HepG2 (cell line): Measurements from ENCODE around the gene ZFAND4.
"Not testable (repeated sequence)": the region's sequence is repeated elsewhere in the genome, so short reads cannot be mapped to it uniquely, and the experiment has no call there.

ENCODE experiments used
- ERF ChIP-seq: IDR thresholded peaks from 2 replicates; pipeline ENCODE4 v1.6.1; 2018; ENCODE audit warnings: missing biosample characterization, missing genetic modification reagents
- FOXC1 ChIP-seq: sonication (generic); formaldehyde crosslinking; IDR thresholded peaks from 2 replicates; pipeline ENCODE4 v1.8.0; 2022; ENCODE audit warnings: mild to moderate bottlenecking, missing genetic modification reagents, borderline replicate concordance
- FOXM1 ChIP-seq: sonication (generic); formaldehyde crosslinking; IDR thresholded peaks from 2 replicates; pipeline ENCODE4 v1.5.0; 2020; ENCODE audit warnings: missing genetic modification reagents
- JUNB ChIP-seq: sonication (generic); formaldehyde crosslinking; IDR thresholded peaks from 2 replicates; pipeline ENCODE4 v1.8.0; 2022; ENCODE audit warnings: missing genetic modification reagents, mild to moderate bottlenecking, borderline replicate concordance
- NR2F2 ChIP-seq: IDR thresholded peaks from 2 replicates; pipeline ENCODE4 v1.6.1; 2012; ENCODE audit warnings: low read depth, inconsistent platforms, borderline replicate concordance
- NR2F6 ChIP-seq, 2 experiments: IDR thresholded peaks; 2 replicates each; pipeline ENCODE4 v1.6.1; 2016; ENCODE audit warnings: antibody characterized with exemption in 1 of 2, mild to moderate bottlenecking in 1 of 2
- POLR2AphosphoS5 ChIP-seq: IDR thresholded peaks from 2 replicates; pipeline ENCODE4 v1.6.1; 2012; ENCODE audit warnings: low read depth, low read length
- ZNF781 ChIP-seq: sonication (generic); formaldehyde crosslinking; IDR thresholded peaks from 2 replicates; pipeline ENCODE4 v1.5.1; 2020; ENCODE audit warnings: borderline replicate concordance, mild to moderate bottlenecking, missing genetic modification reagents; ENCODE audit errors: not compliant biosample characterization
- TF ChIP-seq, protein P1 (sequence below): sonication (generic); formaldehyde crosslinking; IDR thresholded peaks from 2 replicates; pipeline ENCODE4 v1.5.0; 2020; ENCODE audit warnings: mild to moderate bottlenecking, missing genetic modification reagents, moderate library complexity
- TF ChIP-seq, protein P2 (sequence below): sonication (generic); formaldehyde crosslinking; IDR thresholded peaks from 2 replicates; pipeline ENCODE4 v1.5.0; 2020; ENCODE audit warnings: missing genetic modification reagents
- TF ChIP-seq, protein P3 (sequence below): sonication (generic); formaldehyde crosslinking; IDR thresholded peaks from 2 replicates; pipeline ENCODE4 v1.4.0; 2020; ENCODE audit warnings: mild to moderate bottlenecking, missing genetic modification reagents
- TF ChIP-seq, protein P4 (sequence below): sonication (generic); formaldehyde crosslinking; IDR thresholded peaks from 2 replicates; pipeline ENCODE4 v1.9.0; 2022; ENCODE audit warnings: missing genetic modification reagents, mild to moderate bottlenecking, borderline replicate concordance

DNA sequence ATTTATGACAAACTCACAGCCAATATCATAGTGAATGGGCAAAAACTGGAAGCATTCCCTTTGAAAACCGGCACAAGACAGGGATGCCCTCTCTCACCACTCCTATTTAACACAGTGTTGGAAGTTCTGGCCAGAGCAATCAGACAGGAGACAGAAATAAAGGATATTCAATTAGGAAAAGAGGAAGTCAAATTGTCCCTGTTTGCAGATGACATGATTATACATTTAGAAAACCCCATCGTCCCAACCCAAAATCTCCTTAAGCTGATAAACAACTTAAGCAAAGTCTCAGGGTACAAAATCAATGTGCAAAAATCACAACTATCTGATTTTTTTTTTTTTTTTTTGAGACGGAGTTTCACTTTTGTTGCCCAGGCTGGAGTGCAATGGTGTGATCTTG is 2.7 kb downstream of the ZFAND4 start:
- TF ChIP-seq, protein P1, sequence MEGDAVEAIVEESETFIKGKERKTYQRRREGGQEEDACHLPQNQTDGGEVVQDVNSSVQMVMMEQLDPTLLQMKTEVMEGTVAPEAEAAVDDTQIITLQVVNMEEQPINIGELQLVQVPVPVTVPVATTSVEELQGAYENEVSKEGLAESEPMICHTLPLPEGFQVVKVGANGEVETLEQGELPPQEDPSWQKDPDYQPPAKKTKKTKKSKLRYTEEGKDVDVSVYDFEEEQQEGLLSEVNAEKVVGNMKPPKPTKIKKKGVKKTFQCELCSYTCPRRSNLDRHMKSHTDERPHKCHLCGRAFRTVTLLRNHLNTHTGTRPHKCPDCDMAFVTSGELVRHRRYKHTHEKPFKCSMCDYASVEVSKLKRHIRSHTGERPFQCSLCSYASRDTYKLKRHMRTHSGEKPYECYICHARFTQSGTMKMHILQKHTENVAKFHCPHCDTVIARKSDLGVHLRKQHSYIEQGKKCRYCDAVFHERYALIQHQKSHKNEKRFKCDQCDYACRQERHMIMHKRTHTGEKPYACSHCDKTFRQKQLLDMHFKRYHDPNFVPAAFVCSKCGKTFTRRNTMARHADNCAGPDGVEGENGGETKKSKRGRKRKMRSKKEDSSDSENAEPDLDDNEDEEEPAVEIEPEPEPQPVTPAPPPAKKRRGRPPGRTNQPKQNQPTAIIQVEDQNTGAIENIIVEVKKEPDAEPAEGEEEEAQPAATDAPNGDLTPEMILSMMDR: not testable (repeated sequence)
- not testable (repeated sequence) for TF ChIP-seq FOXC1; ERF (CRISPR knock-in tag); NR2F2; JUNB (CRISPR knock-in tag); FOXM1 (CRISPR knock-in tag); NR2F6 (IDR thresholded peaks at IDR 0.05); NR2F6 (CRISPR knock-in tag; IDR thresholded peaks at IDR 0.05); ZNF781 (CRISPR knock-in tag); POLR2AphosphoS5
- TF ChIP-seq, protein P2, sequence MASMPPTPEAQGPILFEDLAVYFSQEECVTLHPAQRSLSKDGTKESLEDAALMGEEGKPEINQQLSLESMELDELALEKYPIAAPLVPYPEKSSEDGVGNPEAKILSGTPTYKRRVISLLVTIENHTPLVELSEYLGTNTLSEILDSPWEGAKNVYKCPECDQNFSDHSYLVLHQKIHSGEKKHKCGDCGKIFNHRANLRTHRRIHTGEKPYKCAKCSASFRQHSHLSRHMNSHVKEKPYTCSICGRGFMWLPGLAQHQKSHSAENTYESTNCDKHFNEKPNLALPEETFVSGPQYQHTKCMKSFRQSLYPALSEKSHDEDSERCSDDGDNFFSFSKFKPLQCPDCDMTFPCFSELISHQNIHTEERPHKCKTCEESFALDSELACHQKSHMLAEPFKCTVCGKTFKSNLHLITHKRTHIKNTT (CRISPR knock-in tag): not testable (repeated sequence)
- TF ChIP-seq, protein P3, sequence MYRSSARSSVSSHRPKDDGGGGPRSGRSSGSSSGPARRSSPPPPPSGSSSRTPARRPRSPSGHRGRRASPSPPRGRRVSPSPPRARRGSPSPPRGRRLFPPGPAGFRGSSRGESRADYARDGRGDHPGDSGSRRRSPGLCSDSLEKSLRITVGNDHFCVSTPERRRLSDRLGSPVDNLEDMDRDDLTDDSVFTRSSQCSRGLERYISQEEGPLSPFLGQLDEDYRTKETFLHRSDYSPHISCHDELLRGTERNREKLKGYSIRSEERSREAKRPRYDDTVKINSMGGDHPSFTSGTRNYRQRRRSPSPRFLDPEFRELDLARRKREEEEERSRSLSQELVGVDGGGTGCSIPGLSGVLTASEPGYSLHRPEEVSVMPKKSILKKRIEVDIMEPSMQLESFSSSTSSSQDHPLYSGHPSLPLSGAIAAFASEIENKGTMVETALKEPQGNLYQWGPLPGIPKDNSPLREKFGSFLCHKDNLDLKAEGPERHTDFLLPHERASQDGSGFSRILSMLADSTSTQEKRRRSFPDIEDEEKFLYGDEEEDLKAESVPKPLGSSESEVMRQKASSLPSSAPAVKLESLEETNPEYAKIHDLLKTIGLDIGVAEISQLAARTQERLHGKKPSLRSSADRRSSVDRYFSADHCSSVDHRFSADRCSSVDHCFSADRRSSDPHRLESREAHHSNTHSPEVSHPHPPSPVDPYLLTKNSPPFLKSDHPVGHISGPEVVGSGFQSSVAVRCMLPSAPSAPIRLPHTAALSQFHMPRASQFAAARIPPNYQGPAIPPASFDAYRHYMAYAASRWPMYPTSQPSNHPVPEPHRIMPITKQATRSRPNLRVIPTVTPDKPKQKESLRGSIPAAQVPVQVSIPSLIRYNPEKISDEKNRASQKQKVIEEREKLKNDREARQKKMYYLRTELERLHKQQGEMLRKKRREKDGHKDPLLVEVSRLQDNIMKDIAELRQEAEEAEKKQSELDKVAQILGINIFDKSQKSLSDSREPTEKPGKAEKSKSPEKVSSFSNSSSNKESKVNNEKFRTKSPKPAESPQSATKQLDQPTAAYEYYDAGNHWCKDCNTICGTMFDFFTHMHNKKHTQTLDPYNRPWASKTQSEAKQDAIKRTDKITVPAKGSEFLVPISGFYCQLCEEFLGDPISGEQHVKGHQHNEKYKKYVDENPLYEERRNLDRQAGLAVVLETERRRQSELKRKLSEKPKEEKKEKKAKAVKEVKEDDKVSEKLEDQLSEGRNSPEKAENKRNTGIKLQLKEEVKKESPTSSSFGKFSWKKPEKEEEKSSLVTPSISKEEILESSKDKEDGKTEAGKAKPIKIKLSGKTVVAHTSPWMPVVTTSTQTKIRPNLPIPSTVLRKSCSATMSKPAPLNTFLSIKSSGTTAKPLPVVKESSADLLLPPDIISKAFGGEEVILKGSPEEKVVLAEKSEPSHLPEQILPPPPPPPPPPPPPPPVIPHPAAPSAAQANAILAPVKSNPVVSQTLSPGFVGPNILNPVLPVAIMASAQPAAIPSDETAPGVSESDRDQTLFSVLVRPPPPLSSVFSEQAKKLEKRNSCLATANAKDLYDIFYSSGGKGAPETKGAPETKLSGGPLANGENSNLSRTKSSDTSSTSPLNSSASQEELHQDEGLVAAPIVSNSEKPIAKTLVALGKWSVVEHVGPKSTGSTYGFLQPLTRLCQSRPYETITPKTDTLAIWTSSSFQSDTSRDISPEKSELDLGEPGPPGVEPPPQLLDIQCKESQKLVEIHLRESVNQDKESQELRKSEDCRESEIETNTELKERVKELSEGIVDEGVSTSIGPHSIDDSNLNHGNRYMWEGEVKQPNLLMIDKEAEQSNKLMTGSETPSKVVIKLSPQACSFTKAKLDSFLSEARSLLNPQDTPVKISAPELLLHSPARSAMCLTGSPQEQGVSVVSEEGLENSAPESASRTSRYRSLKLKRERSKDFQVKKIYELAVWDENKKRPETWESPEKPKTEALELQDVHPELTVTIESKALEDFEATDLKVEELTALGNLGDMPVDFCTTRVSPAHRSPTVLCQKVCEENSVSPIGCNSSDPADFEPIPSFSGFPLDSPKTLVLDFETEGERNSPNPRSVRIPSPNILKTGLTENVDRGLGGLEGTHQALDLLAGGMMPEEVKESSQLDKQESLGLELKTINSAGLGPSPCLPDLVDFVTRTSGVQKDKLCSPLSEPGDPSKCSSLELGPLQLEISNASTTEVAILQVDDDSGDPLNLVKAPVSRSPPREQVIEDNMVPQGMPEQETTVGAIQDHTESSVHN (CRISPR knock-in tag): not testable (repeated sequence)
- TF ChIP-seq, protein P4, sequence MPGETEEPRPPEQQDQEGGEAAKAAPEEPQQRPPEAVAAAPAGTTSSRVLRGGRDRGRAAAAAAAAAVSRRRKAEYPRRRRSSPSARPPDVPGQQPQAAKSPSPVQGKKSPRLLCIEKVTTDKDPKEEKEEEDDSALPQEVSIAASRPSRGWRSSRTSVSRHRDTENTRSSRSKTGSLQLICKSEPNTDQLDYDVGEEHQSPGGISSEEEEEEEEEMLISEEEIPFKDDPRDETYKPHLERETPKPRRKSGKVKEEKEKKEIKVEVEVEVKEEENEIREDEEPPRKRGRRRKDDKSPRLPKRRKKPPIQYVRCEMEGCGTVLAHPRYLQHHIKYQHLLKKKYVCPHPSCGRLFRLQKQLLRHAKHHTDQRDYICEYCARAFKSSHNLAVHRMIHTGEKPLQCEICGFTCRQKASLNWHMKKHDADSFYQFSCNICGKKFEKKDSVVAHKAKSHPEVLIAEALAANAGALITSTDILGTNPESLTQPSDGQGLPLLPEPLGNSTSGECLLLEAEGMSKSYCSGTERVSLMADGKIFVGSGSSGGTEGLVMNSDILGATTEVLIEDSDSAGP: not testable (repeated sequence)
